Stimulated activated CD8-positive, alpha-beta memory T cell treated with anti-CD3 and anti-CD28 coated beads, Interleukin-7, amount 100 ng/mL, for 24 hours (primary cell): ENCODE data around the gene CEP164.
"Not testable (repeated sequence)": the region's sequence is repeated elsewhere in the genome, so short reads cannot be mapped to it uniquely, and the experiment has no call there.

Experiments used
- DNase-seq: peaks from one replicate; pipeline ENCODE4 v3.0.0-alpha.2; 2020; ENCODE audit warnings: low read depth

Gene CEP164

DNA sequence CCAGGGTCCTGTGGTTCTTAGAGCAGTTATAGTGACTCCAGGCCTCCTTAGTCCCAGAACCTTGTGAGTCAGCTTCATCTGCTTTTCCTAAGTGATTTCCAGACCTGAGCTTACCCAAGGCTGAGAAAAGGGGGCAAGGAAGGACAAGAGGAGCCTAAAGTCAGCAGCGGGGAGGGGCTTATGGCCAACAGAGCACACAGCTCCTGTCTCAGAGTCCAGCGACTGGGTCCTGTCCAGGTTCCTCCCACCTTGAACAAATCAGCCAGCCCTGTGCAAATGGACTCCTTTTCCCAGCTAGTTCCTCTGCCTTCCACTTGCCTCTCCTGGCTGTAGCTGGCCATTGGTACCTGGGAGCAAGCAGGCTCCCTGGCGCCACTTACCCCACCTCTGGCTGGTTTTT lies 22.5 kb upstream of the CEP164 start:
- DNase-seq = no peak

DNA sequence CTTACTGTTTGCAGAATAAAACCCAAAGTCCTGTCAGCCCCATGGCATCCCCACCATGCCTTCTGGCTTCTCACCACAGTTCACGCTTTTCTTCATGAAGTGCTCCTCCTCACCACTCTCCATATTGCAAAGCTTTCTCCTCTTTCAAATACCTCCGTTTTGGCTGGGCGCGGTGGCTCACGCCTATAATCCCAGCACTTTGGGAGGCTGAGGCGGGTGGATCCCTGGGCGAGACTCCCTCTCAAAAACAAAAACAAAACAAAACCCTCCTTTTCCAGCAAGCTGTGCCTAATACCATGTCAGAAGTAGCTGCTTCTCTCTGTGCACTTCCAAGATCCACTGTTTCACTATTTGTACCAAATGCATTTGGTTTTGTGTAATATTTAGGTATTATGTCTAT lies 18.3 kb upstream of the CEP164 start:
- DNase-seq = no peak

DNA sequence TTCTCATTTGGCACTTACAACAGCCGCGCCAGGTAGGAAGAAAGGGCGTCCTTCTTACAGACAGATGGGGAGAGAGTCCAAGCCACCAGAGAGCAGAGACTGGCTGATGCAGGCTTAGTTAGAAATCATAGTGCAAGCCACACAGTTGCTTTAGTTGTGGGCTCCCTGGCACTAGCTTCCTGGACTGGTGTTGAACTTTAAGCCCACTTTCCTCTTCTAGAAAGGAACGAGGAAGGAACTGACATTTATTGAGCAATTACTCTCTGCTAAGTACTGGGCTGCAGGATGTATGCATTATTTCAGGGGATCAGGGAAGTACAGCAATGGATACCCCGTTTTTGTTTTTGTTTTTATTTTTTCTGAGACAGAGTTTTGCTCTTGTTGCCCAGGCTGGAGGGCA lies 14.6 kb upstream of the CEP164 start:
- no peak for DNase-seq

DNA sequence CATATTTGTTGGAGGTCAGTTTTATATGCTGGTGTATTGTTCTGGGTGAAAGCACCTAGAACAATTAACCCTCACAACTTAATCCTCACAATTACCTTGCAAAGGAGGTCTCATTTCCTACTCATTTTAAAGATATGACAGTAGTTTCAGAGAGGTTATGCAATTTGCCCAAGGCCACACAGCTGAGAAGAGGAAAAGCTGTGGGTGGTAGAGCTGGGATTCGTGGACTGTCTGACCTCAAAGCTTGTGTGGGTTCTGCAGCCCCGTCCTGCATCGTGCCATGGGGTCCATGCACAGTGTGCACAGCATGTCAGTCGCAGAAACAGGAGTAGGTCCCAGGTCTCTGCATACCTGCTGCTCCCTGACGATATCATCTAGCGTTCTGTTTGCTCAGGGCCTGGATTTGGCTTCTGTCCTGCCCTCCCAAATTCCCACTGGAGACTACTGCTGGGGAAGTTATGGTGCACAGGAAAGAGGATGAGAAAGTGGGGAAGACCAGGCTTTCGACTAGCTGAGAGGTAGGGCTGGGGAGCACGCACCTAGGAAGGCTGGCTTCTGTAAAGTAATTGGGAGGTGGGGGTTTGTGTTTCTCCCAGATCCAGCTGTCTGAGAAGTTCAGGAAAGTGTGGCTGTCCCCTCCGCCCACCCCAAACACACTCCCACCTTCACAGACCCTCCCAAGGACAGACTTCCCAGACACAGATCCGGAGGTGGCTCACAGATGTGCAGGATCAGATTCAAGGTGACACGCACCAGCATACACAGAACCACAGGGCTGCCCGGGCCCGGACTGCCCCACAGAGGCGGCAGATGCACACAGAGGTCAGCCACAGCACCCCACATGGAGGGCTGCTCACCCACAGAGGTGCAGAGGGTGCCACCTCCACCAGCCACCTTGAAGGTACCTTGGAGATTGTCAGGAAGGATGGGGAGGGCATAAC lies 13.6 kb upstream of the CEP164 start:
- DNase-seq = no peak

DNA sequence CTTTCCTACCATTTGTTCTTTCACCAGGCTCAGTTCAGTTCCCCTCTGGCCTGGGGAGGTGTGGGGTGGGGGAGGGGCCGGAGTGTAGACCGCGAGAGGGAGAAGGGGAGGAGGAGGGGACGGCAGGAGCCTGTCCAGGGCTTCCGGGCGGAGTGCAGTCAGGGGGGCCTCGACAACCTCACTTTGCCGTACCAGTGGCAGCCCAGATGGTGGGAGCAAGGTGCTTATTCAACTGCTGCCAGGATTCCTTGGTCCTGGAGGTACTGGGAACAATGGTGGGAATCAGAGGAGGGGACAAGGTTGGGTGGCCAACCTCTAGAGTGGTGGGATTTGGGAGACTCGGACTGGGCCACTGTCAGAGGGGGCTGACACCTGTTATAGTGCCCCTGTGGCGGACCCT lies 12.8 kb upstream of the CEP164 start:
- no peak for DNase-seq

DNA sequence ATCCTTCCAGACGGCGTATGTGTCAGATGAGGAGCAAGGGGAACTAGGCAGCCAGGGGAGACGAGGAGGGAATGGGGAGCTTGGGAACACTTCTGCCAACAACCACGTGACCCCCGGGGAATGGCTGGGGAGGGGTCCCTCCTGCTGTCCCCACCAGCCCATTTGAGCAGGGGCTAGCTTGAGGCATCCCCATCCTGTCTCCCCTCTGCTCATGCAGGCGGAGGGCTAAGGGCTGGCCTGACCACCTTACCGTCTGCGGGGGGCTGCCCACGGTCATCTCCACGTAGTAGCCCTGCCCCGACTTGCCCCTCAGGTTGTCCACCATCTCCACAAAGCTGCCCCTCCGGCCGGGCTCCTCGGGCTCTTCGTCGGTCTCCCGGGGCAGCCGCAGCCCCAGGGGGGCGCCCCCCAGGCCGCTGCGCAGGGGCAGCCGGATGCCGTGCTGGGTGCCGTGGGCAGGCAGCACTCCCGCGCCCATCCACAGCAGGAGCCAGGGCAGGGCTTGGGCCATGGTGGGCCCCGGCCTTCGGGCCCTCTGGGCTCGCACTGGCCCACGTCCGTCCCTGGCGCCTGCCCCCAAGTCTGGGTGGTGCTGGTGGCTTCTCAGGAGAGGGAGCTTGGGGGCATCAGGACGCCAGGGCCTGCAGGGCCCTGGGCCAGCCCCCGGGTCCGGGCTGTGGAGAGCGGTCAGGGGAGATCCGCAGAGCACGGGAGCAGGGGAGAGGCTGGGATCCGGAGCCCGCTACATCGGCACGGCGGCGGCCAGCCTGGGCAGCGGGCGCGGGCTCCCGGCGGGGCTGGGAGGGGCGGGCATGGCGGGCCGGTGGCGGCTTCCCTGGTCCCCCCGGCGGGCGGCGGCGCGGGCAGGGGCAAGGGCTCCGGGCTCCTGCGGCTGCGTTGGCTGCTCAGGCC lies 12.1 kb upstream of the CEP164 start:
- DNase-seq = no peak

DNA sequence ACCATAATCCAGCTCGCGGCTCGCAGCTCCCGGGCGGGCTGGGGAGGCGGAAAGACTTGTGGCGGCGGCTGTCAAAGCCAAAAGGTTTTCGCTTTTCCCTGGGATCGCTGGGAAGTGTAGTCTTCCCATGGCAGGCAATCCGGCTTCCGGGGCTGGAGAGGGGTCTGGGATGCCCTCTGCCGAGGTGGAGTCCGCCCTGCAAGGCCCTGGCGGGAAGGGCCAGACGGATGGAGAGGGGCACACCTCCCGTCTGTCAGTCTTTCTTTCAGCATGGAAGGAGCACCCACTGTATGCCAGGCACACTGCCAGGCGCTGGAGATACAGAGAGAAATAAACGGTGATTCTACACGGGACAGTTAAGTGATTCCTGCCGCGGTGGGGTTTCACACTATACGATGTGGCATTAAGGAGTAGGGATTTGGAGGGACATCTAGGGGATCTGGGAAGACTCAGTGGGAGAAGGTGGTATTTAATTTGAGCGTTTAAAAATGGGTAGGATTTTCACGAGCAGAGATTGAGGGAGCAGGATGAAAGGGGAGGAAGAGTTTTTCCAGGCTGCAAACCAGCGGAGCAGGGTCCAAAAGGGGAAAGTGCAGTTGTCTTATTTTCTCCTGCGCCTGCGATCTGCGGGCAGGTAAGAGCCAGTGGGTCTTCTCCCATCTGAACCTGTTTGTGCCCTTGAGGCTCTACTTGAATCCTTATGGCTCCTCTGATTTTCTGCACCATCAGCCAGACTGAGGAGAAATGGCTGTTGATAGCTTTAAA lies 11.3 kb upstream of the CEP164 start, which contains the start of gene BACE1:
Gene BACE1, minus strand, starts transcription at position 60 of the 765 bp plus-strand sequence. CDS start 461 bp downstream, outside the sequence.
- DNase-seq = no peak

DNA sequence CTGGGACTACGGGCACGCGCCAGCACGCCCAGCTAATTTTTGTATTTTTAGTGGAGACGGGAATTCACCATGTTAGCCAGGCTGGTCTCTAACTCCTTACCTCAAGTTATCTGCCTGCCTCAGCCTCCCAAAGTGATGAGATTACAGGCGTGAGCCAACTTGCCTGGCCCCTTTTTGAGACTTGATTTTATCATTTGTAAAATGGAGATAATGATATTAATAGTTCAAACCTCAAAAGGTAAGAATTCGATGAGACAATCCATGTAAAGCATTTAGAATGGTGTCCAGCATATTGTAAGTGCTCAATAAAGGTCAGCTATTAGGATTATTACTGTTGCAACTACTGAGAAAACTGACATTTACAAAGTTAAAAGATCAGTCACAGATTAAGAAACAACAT lies 8.9 kb upstream of the CEP164 start:
- no peak for DNase-seq

DNA sequence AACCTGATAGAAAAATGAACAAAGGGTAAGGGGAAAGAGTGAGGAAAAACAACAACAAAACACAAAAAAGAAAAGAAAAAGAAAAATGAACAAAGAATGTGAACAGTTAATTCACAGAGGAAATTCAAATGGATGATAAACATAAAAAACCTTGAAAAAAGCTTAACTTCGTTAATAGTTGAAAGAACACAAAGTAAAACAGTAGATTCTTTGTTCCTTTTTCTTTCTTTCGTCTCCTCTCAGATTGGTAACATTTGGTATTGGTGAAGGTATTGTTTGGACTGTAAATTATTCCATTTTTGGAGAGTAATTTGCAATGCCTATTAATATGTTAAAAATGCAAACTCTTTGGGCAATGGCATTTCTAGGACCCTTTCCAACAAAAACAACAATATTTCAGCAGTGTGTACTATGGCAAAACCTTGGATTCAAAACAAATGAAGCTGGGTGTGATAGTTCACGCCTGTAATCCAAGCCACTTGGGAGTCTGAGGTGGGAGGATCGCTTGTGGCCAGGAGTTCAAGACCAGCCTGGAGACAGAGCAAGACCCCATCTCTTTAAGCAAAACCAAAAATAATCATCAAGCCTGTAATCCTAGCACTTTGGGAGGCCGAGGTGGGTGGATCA lies 8.3 kb upstream of the CEP164 start:
- no peak for DNase-seq

DNA sequence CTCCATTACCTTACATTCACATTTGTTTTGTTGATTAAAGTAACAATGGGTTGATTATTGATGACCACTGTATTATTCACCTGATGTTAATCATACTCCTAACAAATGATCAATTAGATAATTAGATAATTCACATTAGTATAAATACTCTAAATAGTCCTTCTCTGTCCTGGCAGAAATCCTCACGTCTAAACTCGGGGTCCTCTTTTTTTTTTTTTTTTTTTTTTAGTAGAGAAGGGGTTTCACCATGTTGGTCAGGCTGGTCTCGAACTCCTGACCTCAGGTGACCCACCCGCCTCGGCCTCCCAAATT lies 443 bp upstream of the CEP164 start:
- DNase-seq = not testable (repeated sequence)

DNA sequence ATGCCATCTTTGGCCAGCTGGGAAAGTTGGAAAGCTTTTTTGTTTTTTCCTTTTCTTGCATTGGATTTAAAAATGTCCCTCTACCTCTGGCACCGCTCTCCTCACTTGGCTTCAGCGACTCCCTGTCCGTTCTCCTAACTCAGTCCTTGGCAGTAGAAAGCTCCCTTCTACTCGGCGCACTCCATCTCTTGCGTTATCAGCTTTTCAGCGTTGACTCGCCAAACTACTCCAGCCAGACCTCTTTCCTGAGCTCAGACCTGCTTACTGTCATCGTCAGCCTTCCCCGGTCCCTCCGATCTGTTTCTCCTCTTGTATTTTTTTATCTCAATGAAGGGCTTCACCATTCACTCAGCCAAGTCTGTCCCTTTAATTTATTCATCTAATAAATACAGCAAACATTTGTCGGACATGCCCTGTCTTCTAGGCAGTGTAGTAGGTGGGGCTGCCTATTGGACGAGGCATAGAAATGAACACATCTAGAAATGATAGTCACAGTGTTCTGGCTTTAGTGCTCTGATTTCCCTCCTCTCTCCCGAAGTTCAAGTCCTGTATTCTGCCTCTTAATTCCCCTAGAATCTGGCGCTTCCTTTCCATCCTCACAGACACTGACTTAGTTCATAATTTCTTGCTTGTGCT lies 839 bp downstream of the CEP164 start:
- no peak for DNase-seq

DNA sequence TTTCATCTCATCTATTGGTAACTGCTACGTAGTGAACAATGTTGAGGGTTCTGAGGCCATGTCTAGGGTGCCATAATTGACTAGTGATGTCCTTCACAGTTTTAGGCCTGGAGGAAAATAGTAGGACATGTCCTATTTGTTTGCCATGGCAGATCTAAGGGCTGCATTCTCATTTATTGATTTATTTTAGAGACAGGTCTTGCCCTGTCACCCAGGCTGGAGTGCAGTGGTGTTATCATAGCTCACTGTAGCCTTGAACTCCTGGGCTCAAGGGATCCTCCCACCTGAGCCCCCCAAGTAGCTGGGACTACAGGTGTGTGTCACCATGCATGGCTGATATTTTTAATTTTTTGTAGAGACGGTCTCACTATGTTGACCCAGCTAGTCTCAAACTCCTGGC lies 5.2 kb downstream of the CEP164 start:
- no peak for DNase-seq

DNA sequence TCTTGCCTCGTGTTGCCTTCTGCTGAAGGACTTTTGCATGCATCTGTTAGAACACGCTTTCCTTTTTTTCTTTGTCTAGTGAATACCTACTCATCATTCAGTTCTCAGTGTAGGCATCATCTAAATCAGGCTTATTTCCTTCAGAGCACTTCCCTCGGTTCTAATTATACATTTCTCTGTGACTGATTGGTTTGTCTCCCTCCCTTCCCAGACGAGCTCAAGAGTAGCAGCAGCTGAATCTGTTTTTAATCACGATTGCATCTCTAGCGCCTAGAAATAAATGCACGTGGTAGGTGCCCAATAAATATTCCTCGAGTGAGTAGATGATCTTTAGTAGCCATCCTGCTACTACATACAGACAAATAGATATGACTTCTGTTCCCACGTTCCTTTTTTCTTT lies 6.3 kb downstream of the CEP164 start:
- DNase-seq = no peak

DNA sequence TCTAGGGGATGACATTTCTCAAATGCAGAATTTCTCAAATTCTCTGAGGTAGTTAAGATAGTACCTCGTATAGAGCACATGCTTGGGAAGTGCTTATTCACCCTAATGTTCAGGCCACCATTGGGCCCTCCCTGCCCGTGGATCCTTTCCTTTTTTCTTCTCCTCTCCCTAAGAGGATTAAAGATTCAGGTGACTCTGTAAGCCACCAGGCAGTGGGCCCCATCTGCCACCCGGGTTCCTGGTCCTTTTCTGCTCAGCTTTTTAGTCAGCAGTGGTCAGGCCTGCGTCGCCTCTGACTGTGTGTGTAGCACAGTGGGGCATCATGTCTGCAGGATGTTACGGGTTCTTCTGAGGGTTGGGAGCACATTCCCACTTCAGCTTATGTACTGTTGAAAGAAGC lies 7.2 kb downstream of the CEP164 start:
- no peak for DNase-seq

DNA sequence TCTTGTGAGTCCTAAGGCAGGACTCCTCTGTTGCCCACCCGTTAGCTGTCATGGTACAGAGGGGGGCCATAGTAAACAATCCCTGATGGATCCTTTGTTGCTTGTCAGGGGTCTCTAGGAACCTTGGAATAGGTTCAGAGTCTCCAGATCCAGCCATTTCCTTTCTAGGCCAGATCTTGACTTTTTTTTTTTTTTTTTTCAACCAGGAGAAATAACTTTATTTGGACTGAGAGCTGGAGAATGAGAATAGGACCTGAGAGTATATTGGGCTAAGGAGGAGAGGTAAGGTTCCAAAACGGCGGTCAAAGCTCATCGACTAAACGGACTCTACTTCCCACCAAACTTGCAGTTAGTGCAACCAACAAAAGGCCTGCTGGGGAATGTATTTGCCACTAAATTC lies 7.7 kb downstream of the CEP164 start:
- DNase-seq = no peak

DNA sequence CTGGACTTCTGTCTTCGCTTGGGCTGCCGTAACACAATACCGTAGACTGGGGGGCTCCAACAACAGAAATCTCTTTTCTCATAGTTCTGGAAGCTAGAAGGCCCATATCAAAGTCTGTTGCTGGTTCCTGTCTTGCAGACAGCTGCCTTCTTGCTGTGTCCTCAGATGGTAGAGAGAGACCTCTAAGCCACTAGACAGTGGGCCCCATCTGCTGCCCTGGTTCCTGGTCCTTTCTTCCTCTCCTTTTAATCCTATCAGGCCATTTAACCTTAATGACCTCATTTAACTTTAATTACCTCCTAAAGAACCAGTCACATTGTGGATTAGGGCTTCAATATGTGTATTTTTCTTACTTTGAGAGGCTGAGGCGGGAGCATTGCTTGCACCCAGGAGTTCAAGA lies 9.4 kb downstream of the CEP164 start:
- no peak for DNase-seq

DNA sequence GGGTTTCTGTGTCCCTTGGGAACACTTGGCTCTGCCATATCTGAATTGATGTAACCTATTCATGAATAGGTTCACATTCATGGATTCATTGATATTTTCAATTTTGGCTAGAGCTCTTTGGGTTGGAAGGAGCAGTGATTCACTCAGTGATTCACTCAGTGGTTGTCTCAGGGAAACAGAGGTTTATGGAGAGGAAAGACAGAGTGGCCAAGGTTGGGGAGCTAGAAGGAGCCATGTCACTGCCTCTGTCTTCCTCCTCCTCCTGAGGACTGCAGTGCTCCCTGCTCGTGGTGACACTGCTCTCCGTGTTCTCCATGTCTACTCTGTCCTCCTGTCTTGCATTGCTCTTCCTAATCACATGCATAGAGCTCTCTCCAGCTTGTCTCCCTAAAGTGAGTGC lies 17.4 kb downstream of the CEP164 start:
- DNase-seq = no peak

DNA sequence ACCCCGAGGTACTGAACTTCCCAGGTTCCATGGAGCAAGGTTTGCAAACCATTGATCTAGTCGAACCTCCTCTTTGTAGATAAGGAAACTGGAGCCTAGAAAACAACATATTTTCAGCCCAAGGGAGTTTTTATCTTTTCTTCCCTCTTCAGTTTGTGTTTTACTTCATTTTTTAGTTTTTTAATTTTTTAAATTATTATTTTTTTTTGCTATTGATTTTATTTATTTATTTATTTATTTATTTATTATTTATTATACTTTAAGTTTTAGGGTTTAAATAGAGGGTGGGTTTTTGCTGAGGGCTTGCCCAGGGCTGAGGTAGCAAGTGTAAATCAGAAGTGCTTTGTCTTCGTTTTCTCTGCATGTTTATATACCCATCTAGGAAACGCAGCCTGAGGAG lies 26.9 kb downstream of the CEP164 start:
- DNase-seq = no peak

DNA sequence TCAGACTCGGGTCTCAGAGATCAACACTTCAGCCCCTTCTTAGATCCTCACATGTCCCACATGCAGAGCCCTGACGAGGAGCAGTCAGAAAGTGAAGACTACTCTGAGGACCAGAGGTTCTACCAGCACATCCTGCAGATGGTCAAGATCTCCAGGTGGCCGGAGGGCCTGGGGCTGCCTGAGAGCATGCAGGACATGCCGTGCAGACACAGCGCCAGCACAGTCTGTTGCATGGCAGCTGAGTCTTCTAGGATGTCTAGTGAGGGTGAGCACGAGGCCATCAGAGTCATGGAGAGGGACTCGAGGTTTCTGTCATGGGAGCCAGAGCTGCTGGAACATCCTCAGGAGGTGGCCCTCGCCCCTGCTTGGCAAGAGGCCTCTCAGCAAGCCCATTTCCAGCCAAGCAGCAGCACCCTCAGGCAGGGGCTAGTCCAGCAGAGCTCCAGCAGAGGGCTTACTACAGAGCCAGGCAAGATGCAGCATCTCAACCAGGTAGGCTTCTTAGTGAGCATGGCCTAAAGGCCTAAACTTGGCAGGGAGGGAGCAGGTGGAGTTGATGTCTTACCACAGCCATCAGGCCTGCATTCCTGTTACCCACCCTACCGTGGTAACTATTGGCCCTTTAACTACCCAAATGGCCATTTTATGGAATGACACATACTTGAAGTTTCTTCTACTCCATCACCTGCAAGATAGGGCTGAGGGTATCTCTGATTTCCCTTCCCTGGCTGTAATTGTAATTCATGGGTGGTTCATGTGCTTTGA lies 28.7 kb downstream of the CEP164 start:
- DNase-seq = no peak

DNA sequence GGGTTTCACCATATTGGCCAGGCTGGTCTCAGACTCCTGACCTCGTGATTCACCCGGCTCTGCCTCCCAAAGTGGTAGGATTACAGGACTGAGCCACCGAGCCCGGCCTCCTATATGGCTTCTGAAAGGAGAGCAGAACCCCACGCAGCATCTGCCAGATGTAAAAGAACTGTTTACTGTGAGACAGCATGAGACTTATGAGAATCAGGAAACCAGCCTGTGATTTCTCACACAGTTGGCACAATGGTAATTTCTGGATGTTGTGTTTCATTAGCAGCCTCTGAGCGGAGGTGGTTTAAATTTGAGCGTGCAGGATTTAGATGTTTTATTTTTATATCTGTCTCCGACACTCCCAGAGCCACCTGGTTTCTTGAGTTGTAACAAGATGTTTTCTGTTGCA lies 33.8 kb downstream of the CEP164 start:
- no peak for DNase-seq

DNA sequence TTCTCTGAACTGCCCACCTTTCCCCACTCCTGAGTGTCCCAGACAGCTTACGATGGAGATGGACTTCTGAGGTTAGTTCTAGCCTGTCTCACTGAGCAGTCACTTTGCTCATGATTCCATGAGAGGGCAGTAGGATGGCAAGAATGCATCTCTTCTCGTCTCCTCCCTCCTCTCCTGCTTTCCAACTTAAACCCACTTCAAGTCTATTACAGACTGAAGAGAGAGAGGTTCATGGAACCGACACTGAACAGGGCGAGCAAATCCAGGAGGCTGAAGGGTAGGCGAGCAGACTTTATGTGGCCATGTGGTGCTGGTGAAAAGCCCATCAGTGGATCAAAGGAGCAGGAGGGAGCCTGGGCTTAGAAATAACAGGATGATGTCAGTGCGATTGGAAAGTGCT lies 38.6 kb downstream of the CEP164 start:
- DNase-seq = no peak
